MM.1S (cell line): ENCODE measurements around the gene DKK2.
A peak's percentile ranks its signal among the peaks of the same experiment; 100 is the strongest.

Experiments
- DNase-seq: peaks from one replicate; pipeline ENCODE4 v3.0.0-alpha.2; 2015
- H2AFZ ChIP-seq: fragments of 300-600 bp; sonication (generic); 2 replicates; pipeline ENCODE4 v1.6.0; 2016; ENCODE audit warnings: antibody characterized with exemption, low read length
- H3F3A ChIP-seq: fragments of 300-600 bp; sonication (generic); 2 replicates; pipeline ENCODE4 v1.6.1; 2016; ENCODE audit warnings: mild to moderate bottlenecking, antibody characterized with exemption, low read length, moderate library complexity, mixed read lengths; ENCODE audit not compliant: insufficient read depth
- H3K27ac ChIP-seq: fragments of 300-600 bp; sonication (generic); 2 replicates; pipeline ENCODE4 v1.5.1; 2016; ENCODE audit warnings: mild to moderate bottlenecking, low read length
- H3K27me3 ChIP-seq: fragments of 300-600 bp; sonication (generic); replicated peaks from 2 replicates; pipeline ENCODE4 v1.6.0; 2016; ENCODE audit warnings: low read length; ENCODE audit not compliant: insufficient read depth
- H3K36me3 ChIP-seq: fragments of 300-600 bp; sonication (generic); replicated peaks from 2 replicates; pipeline ENCODE4 v1.6.1; 2016; ENCODE audit warnings: mild to moderate bottlenecking, low read length, mixed read lengths; ENCODE audit not compliant: insufficient read depth
- H3K4me1 ChIP-seq: fragments of 300-600 bp; sonication (generic); 2 replicates; pipeline ENCODE4 v1.6.1; 2016; ENCODE audit warnings: low read length, mixed read lengths
- H3K4me2 ChIP-seq: fragments of 300-600 bp; sonication (generic); 2 replicates; pipeline ENCODE4 v1.6.0; 2016; ENCODE audit warnings: low read depth, low read length
- H3K4me3 ChIP-seq: fragments of 300-600 bp; sonication (generic); 2 replicates; pipeline ENCODE4 v1.5.1; 2016; ENCODE audit warnings: low read length, mixed read lengths
- H3K79me2 ChIP-seq: fragments of 300-600 bp; sonication (generic); 2 replicates; pipeline ENCODE4 v1.6.1; 2016; ENCODE audit warnings: mixed run types, low read length, mixed read lengths
- H3K9ac ChIP-seq: fragments of 300-600 bp; sonication (generic); 2 replicates; pipeline ENCODE4 v1.6.1; 2016; ENCODE audit warnings: low read length, mixed read lengths
- H3K9me2 ChIP-seq: fragments of 300-600 bp; sonication (generic); replicated peaks from 2 replicates; pipeline ENCODE4 v1.6.1; 2016; ENCODE audit warnings: mild to moderate bottlenecking, low read length, mixed read lengths; ENCODE audit not compliant: insufficient read depth
- H3K9me3 ChIP-seq: fragments of 300-600 bp; sonication (generic); replicated peaks from 2 replicates; pipeline ENCODE4 v1.6.1; 2016; ENCODE audit warnings: mild to moderate bottlenecking, low read length, mixed read lengths; ENCODE audit not compliant: insufficient read depth
- H4K20me1 ChIP-seq: fragments of 300-600 bp; sonication (generic); 2 replicates; pipeline ENCODE4 v1.6.1; 2016; ENCODE audit warnings: mild to moderate bottlenecking, low read length, moderate library complexity, mixed read lengths; ENCODE audit not compliant: insufficient read depth
- CTCF ChIP-seq: fragments of 300-600 bp; sonication (generic); IDR thresholded peaks from 2 replicates; pipeline ENCODE4 v1.5.1; 2016; ENCODE audit warnings: antibody characterized with exemption, low read length, mixed read lengths
- EZH2 ChIP-seq: fragments of 300-600 bp; sonication (generic); optimal IDR thresholded peaks from 2 replicates; pipeline ENCODE3; 2017; ENCODE audit warnings: low read depth, mild to moderate bottlenecking, antibody characterized with exemption, low read length, mixed read lengths
- EZH2phosphoT487 ChIP-seq: fragments of 300-600 bp; sonication (generic); IDR thresholded peaks from 2 replicates; pipeline ENCODE4 v1.6.1; 2018; ENCODE audit warnings: antibody characterized with exemption, low read length

Gene DKK2

GRCh38 chr4:107071108-107071507, 35.0 kb upstream of the DKK2 start:
- no peaks in the 10 kb centered on the region for H3F3A ChIP-seq
- H3K79me2 ChIP-seq = no peaks in the 10 kb centered on the region
- no peaks in the 10 kb centered on the region for H3K9me2 ChIP-seq
- no peak overlapping the region for H3K9ac ChIP-seq
- H4K20me1 ChIP-seq = no peaks in the 10 kb centered on the region
- peak overlapping the region; percentile 19 for H3K4me2 ChIP-seq
- peak; percentile 30 for DNase-seq
- H3K27me3 ChIP-seq = no peaks in the 10 kb centered on the region
- no peak overlapping the region for H3K4me3 ChIP-seq
- no peaks in the 10 kb centered on the region for H3K36me3 ChIP-seq
- peaks cover 15% of the 10 kb centered on the region; the same call in 1 of the 2 replicates for H3K4me1 ChIP-seq
- no peaks in the 10 kb centered on the region for H3K9me3 ChIP-seq
- no peak overlapping the region for H2AFZ ChIP-seq
- TF ChIP-seq EZH2phosphoT487 = no peak
- no peak for TF ChIP-seq EZH2
- TF ChIP-seq CTCF = no peak
- peak overlapping the region; percentile 0; the same call in 1 of the 2 replicates for H3K27ac ChIP-seq

- no peaks in the 10 kb centered on the region for H4K20me1 ChIP-seq
- no peak overlapping the region for H2AFZ ChIP-seq
- no peaks in the 10 kb centered on the region for H3K9me2 ChIP-seq
- H3F3A ChIP-seq = no peaks in the 10 kb centered on the region
- no peak for DNase-seq
- no peak overlapping the region for H3K9ac ChIP-seq
- H3K9me3 ChIP-seq = no peaks in the 10 kb centered on the region
- H3K27ac ChIP-seq = no peak overlapping the region
- TF ChIP-seq EZH2phosphoT487 (no peak), EZH2 (no peak), CTCF (no peak)
- no peak overlapping the region for H3K4me2 ChIP-seq
- no peaks in the 10 kb centered on the region for H3K27me3 ChIP-seq
- peaks cover 15% of the 10 kb centered on the region; the same call in 1 of the 2 replicates for H3K4me1 ChIP-seq
- H3K36me3 ChIP-seq = no peaks in the 10 kb centered on the region
- no peak overlapping the region for H3K4me3 ChIP-seq
- no peaks in the 10 kb centered on the region for H3K79me2 ChIP-seq
Observed at GRCh38 chr4:107069049-107069448, 32.9 kb upstream of the DKK2 start.

- Histone ChIP-seq H3K27me3 (no peaks in the 10 kb centered on the region), H3F3A (no peaks in the 10 kb centered on the region), H3K9me2 (no peaks in the 10 kb centered on the region), H2AFZ (no peak overlapping the region), H3K27ac (no peak overlapping the region), H3K36me3 (no peaks in the 10 kb centered on the region), H3K9ac (no peak overlapping the region), H4K20me1 (no peaks in the 10 kb centered on the region), H3K4me1 (peaks cover 15% of the 10 kb centered on the region; the same call in 1 of the 2 replicates), H3K4me3 (no peak overlapping the region), H3K9me3 (no peaks in the 10 kb centered on the region), H3K4me2 (no peak overlapping the region), H3K79me2 (no peaks in the 10 kb centered on the region)
- DNase-seq = no peak
- no peak for TF ChIP-seq CTCF
- TF ChIP-seq EZH2phosphoT487 = no peak
- no peak for TF ChIP-seq EZH2
Observed at GRCh38 chr4:107068116-107068515, 32.0 kb upstream of the DKK2 start.
